ENCODE measurements around the gene SNAP29. TPM values are rescaled to one million over a fixed set of nuclear protein-coding genes. Genes with fewer than 3 reads are reported as not detected.

Gene SNAP29
- total and polyA plus RNA-seq, 3 donors from 2014 or later: 41.8 to 127 (median 47.7) TPM

DNA sequence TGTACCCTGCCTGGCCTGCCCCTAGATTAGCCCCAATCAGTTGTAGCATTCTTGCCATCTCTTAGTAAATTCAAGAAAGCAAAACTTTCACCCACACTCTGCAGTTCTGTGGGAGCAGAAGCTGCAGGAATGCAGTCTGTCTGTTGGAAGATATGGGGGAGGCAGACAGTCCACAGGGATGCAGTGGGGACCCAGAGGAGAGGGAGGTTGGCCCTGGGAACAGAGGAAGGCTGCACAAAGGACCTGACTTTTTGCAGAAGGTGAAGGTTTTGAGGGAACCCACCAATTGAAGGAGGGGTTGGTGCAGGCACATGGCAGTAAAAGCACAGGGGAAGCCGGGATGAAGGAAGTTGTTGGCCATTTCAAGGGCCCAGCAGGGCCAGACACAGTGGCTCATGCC, 16.5 kb downstream of the SNAP29 start:
- Histone ChIP-seq H3K9me3 (no peaks in the 10 kb centered on the region), H3K36me3 (ENCODE audit: low read depth, missing control alignments) (no peaks in the 10 kb centered on the region), H3K27ac (no peak overlapping the region), H3K4me1 (no peaks in the 10 kb centered on the region), H3K27me3 (no peaks in the 10 kb centered on the region), H3K4me3 (no peak overlapping the region)
- 85 to 93% methylated on average over 1 of the region's 1 CpG for WGBS, 2 donors
- intact Hi-C loops (cut with DNase I; ENCODE audit: low total_unique reads): no loop called here
- no peak for TF ChIP-seq POLR2A (IDR thresholded peaks at IDR 0.05)
- TF ChIP-seq, protein P1, sequence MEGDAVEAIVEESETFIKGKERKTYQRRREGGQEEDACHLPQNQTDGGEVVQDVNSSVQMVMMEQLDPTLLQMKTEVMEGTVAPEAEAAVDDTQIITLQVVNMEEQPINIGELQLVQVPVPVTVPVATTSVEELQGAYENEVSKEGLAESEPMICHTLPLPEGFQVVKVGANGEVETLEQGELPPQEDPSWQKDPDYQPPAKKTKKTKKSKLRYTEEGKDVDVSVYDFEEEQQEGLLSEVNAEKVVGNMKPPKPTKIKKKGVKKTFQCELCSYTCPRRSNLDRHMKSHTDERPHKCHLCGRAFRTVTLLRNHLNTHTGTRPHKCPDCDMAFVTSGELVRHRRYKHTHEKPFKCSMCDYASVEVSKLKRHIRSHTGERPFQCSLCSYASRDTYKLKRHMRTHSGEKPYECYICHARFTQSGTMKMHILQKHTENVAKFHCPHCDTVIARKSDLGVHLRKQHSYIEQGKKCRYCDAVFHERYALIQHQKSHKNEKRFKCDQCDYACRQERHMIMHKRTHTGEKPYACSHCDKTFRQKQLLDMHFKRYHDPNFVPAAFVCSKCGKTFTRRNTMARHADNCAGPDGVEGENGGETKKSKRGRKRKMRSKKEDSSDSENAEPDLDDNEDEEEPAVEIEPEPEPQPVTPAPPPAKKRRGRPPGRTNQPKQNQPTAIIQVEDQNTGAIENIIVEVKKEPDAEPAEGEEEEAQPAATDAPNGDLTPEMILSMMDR (IDR thresholded peaks at IDR 0.05): no peak
- no peak for DNase-seq

DNA sequence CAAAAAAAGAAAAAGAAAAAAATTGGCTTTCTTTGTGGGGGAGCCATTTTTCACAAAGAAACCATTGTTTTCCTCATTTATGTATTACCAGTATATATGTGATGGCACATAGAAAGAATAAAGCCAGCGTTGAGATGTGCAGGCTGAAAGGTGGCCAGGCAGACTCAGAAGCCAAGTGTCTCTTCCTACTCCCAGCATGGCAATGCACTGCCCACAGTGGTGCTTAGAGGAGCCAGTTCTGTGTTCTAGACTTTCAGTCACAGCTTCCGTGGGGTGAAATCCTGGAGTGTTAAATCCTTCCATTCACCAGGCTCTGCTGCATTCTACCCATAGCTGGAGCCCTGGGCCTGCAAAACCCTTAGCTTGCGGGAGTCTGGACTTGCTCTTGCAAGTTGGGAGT, 18.9 kb downstream of the SNAP29 start:
- no peaks in the 10 kb centered on the region for H3K27me3 ChIP-seq
- 94 to 95% methylated on average over 3 of the region's 3 CpGs for WGBS, 2 donors
- intact Hi-C loops (cut with DNase I; ENCODE audit: low total_unique reads): no loop called here
- no peaks in the 10 kb centered on the region for H3K36me3 ChIP-seq (ENCODE audit: low read depth, missing control alignments)
- H3K4me3 ChIP-seq: no peak overlapping the region
- no peak overlapping the region for H3K27ac ChIP-seq
- no peak for TF ChIP-seq POLR2A (IDR thresholded peaks at IDR 0.05)
- TF ChIP-seq, protein P1 (IDR thresholded peaks at IDR 0.05): no peak
- no peaks in the 10 kb centered on the region for H3K9me3 ChIP-seq
- no peaks in the 10 kb centered on the region for H3K4me1 ChIP-seq
- DNase-seq: no peak

DNA sequence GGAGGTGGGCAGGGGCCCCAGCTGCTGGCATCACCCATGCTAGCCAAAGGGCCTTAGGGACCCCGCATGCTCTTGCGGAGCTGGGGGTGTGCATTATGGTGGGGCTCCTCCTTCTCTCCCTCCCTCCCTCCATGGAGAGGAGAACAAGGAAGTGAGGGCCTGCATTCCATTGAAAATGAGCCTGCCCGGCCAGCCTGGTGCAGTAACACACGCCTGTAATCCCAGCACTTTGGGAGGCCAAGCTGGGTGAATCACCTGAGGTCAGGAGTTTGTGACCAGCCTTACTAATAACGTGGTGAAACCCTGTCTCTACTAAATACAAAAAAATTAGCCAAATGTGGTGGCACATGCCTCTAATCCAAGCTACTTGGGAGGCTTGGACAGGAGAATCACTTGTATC, 22.4 kb downstream of the SNAP29 start:
- WGBS, 2 donors: 84 to 89% methylated on average over 3 to 5 of the region's 5 CpGs
- Histone ChIP-seq H3K9me3 (no peaks in the 10 kb centered on the region), H3K27me3 (no peaks in the 10 kb centered on the region), H3K4me3 (no peak overlapping the region), H3K27ac (no peak overlapping the region), H3K36me3 (ENCODE audit: low read depth, missing control alignments) (no peaks in the 10 kb centered on the region), H3K4me1 (peaks cover 3% of the 10 kb centered on the region)
- no peak for DNase-seq
- intact Hi-C loops (cut with DNase I; ENCODE audit: low total_unique reads): no loop called here
- TF ChIP-seq POLR2A (IDR thresholded peaks at IDR 0.05): no peak
- TF ChIP-seq, protein P1 (IDR thresholded peaks at IDR 0.05): no peak

DNA sequence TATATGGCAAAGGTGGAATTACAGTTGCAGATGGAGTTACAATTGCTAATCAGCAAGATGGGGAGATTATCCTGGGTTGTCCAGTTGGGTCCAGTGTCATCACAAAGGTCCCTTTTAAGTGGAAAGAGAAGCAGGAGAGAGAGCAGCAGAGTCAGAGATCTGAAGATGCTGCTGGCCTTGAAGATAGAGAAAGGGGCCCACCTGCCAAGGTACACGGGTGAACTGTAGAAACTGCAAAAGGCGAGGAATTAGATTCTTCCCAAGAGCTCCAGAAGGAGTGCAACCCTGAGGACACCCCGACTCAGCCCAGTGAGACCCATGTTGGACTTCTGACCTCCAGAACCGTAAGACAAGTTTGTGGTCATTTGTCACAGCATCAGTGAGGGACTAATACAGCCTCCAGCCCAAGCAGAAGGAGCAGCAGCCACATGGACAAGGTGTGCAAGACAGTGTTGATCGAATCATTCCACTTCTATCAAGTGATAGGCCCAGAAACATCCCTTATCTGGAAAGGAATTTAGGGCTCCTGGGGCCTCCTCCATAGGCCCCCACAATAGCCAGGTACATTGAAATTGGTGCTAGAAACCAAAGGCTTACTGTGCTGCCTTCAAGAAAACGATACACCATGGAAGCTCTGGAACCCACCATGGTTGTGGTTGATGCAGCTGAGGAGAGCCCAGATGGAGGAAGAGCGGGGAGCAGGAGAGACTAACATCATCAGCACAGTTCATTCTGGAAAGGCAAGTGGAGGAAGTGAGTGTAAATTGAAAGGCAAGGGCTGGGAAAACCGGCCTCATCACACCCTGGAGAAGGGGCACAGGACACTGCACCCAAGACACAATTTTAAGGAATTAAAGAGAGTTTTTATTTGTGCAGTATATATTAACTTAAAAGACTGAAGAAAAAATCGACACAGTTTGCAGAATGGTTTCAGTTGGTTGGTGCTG, 23.3 kb downstream of the SNAP29 start:
- Histone ChIP-seq H3K27me3 (no peaks in the 10 kb centered on the region), H3K9me3 (no peaks in the 10 kb centered on the region), H3K27ac (no peak overlapping the region), H3K4me1 (peaks cover 3% of the 10 kb centered on the region), H3K36me3 (ENCODE audit: low read depth, missing control alignments) (no peaks in the 10 kb centered on the region), H3K4me3 (no peak overlapping the region)
- no peak for DNase-seq
- intact Hi-C loops (cut with DNase I; ENCODE audit: low total_unique reads): no loop called here
- WGBS, 2 donors: 93 to 94% methylated on average over 9 of the region's 9 CpGs
- TF ChIP-seq, protein P1 (IDR thresholded peaks at IDR 0.05): no peak
- no peak for TF ChIP-seq POLR2A (IDR thresholded peaks at IDR 0.05)

All from testis (tissue), 3 donors.